HG03457 (cell line): ENCODE results near the gene RAB11B.
"Not testable (repeated sequence)": the region's sequence is repeated elsewhere in the genome, so short reads cannot be mapped to it uniquely, and the experiment has no call there.

Experiments
- ATAC-seq: cut with Tn5 transposase; IDR thresholded peaks from one replicate; pipeline ENCODE4 v1.9.1; 2021; ENCODE audit warnings: moderate number of reproducible peaks; ENCODE audit not compliant: unreplicated experiment

RAB11B gene

GRCh38 chr19:8389891-8390616, at the start of gene RAB11B:
TSS of gene RAB11B (plus strand) at chr19:8390360. CDS start at chr19:8390417, 57 bp downstream.
- peak; percentile 89 for ATAC-seq

DNA sequence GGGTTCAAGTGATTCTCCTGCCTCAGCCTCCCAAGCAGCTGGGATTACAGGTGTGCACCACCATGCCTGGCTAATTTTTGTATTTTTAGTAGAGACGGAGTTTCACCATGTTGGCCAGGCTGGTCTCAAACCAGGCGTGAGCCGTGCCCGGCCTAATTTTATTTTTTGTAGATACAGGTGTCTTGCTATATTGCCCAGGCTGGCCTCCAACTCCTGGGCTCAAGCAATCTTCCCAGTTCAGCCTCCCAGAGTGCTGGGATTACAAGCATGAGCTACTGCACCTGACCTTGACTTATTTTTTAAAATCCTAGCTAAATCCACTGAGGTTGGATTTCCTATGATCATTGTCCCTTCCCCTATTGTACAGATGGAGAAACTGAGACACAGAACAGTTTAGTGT, 48.7 kb upstream of the RAB11B start:
- not testable (repeated sequence) for ATAC-seq

- ATAC-seq: no peak
Measured at GRCh38 chr19:8342316-8342683, 47.9 kb upstream of the RAB11B start.

- no peak for ATAC-seq
Measured at GRCh38 chr19:8342684-8343482, 47.3 kb upstream of the RAB11B start, which contains the start of gene KANK3. TSS of gene KANK3 (minus strand) at chr19:8343262. CDS start at chr19:8337828, 5,434 bp downstream.

GRCh38 chr19:8343483-8343844, 46.7 kb upstream of the RAB11B start:
- no peak for ATAC-seq

GRCh38 chr19:8349629-8350372, 40.4 kb upstream of the RAB11B start:
- not testable (repeated sequence) for ATAC-seq

DNA sequence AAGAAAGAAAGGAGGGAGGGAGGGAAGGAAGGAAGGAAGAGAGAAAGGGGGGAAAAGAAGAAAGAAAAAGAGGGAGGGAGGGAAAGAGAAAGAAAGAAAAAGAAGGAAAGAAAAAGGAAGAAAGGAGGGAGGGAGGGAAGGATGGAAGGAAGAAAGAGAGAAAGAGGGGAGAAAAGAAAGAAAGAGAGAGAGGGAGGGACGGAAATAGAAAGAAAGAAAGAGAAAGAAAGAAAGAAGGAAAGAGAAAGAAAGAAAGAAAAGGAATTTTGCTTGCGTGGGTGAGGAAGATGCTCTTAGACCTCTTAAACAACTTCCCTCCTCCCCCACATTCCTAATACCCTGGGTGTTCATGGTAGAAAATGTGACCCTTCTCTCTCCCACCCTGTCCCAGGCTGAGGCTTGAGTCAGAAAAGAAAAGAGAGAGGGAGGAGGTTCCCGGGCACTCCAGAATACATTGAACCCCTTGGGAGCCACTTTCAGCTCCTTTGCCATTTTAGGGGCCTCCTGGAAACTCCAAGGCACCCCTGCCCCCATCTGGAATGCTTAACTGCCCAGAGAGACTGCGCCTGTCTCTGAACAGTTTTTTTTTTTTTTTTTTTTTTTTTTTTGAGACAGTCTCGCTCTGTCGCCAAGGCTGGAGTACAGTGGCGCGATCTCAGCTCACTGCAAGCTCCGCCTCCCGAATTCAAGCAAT, 37.9 kb upstream of the RAB11B start:
- no peak for ATAC-seq

- not testable (repeated sequence) for ATAC-seq
Measured at GRCh38 chr19:8352845-8353244, 37.3 kb upstream of the RAB11B start.

GRCh38 chr19:8355631-8356402, 34.3 kb upstream of the RAB11B start:
- no peak for ATAC-seq

GRCh38 chr19:8357007-8357521, 33.1 kb upstream of the RAB11B start:
- ATAC-seq: no peak

DNA sequence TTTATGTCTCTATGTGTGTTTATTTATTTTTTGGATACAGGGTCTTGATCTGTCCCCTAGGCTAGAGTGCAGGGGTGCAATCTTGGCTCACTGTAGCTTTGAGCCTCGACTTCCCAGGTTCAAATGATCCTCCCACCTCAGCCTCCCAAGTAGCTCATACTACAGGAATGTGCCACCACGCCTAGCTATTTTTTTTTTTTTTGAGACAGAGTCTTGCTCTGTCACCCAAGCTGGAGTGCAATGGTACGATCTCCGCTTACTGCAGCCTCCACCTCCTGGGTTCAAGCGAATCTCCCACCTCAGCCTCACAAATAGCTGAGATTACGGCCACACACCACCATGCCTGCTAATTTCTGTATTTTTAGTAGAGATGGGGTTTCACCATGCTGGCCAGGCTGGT, 31.2 kb upstream of the RAB11B start:
- ATAC-seq: no peak

DNA sequence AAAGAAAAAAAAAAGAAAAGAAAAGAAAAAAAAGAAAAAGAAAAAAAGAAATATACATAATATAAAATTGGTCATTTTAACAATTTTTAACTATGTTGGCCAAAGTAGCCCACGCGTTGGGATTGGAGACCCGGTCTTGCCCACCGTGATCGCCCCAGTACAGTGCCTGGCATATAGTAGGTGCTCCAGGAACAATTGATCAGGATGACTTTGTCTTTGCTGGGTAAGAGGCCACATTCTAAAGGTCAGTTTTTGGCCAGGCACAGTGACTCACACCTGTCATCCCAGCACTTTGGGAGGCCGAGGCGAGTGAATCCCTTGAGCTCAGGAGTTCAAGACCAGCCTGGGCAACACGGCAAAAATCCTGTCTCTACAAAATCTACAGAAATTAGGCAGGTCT, 30.0 kb upstream of the RAB11B start:
- no peak for ATAC-seq

DNA sequence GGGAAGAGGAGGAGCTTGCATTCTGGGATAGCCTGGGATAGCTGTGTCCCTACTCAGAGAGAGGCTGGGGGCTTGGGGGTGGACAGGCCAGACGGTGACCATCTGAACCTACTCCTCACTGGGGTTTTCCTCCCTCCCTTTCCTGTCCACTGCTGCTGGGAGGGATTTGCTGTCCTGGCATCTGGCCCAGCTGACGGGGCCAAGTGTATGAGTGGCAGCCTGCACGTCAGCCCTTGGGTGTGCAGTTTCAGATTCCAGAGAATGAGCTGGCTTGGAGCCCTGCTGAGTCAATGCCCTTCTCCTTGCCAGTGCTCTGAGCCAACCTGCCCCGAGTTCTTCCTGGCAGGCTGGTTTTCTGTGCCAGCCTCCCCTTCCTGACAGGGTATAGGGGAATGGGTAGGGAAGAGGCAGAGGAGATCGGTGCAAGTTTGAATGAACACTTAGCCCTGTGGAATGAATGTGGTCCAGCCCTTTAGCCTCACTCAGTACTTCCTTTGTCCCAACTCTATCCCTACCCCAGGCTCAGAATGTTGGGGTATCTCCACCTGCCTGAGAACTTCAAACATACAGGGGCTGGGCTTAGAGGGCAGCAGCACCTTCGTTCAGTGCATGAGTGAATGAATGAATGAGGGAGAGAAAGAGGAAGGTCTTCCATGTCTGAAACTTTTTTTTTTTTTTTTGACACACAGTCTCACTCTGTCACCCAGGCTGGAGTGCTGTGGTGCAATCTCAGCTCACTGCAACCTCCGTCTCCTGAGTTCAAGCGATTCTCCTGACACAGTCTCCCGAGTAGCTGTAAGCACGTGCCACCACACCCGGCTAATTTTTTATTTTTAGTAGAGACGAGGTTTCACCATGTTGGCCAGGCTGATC, 28.0 kb upstream of the RAB11B start:
- no peak for ATAC-seq

- ATAC-seq: no peak
Measured at GRCh38 chr19:8363803-8364771, 26.1 kb upstream of the RAB11B start, which contains the start of gene ANGPTL4. TSS of gene ANGPTL4 (plus strand) at chr19:8364155. CDS start at chr19:8364322, 167 bp downstream.

DNA sequence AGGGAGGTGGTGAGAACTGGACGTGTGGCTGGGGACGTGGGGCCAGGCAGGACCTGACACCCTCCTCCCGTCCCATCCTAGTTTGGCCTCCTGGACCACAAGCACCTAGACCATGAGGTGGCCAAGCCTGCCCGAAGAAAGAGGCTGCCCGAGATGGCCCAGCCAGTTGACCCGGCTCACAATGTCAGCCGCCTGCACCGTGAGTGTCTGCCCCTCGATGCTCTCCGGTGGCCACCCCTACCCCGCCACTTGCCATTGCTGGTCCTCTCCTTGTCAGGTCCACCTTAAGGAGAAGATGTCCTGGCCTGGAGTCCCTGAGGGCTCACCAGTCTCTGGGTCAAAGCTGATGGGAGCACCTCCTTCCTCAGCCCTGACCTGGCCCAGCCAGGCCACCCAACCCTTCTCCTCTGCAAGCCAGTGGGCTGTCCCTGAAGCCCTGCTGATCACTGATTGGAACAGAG, 24.0 kb upstream of the RAB11B start:
- no peak for ATAC-seq

DNA sequence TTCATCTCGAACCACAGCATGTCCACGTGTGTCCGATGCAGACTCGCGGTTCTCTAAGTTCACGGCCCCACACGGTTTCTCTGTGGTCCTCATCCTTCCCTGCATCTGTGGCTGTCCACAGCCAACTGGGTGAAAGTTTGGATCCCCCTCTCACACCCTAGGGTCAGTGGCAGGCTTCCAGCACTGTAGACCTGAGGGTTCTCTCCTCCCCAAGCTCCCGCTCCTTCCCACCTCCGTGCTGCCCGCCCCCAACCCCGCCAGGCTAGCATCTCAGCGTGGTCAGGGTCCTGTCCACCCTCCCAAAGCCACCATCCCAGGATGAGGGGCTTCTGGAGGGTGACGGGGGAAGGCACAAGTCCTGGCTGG, 23.2 kb upstream of the RAB11B start:
- no peak for ATAC-seq

GRCh38 chr19:8367327-8368001, 22.7 kb upstream of the RAB11B start:
- no peak for ATAC-seq
